AG09319 (cell line): ENCODE results near the gene SPOPL.

Experiments used
- DNase-seq: peaks from one replicate; pipeline ENCODE4 v3.0.0-alpha.2; 2010; ENCODE audit warnings: low read depth; ENCODE audit errors: extremely low read depth
- CTCF ChIP-seq: IDR thresholded peaks from 2 replicates; pipeline ENCODE4 v1.5.1; 2011; ENCODE audit warnings: low read depth, mild to moderate bottlenecking, inconsistent platforms, low read length, moderate library complexity

Gene SPOPL

GRCh38 chr2:138486363-138487198 is 15.0 kb upstream of the SPOPL start:
- no peak for DNase-seq
- TF ChIP-seq CTCF: no peak

GRCh38 chr2:138490673-138491494 is 10.7 kb upstream of the SPOPL start:
- no peak for DNase-seq
- TF ChIP-seq CTCF: no peak

- no peak for TF ChIP-seq CTCF
- DNase-seq: no peak
These were observed 10.1 kb upstream of the SPOPL start for GRCh38 chr2:138491495-138491862.

GRCh38 chr2:138492160-138492559 is 9.4 kb upstream of the SPOPL start:
- TF ChIP-seq CTCF: no peak

GRCh38 chr2:138493334-138493733 is 8.2 kb upstream of the SPOPL start:
- no peak for TF ChIP-seq CTCF
- DNase-seq: no peak

More at GRCh38 chr2:138492160-138492559, 9.4 kb upstream of the SPOPL start:
- no peak for DNase-seq

GRCh38 chr2:138494265-138494966 is 7.2 kb upstream of the SPOPL start:
- no peak for DNase-seq
- TF ChIP-seq CTCF: no peak
